CD4-positive, alpha-beta memory T cell (primary cell): ENCODE measurements around the gene CREBZF. TPM values are rescaled to one million over a fixed set of nuclear protein-coding genes. Genes with fewer than 3 reads are reported as not detected.

Source experiments
- CTCF ChIA-PET: fragments of 350-600 bp; sonication (Branson Sonifier 250); formaldehyde crosslinking; loops from one replicate; lab custom pipeline; 2021; ENCODE audit warnings: inconsistent platforms; ENCODE audit not compliant: partially characterized antibody; lab: Charles Lee
- POLR2A ChIA-PET: fragments of 350-600 bp; sonication (Branson Sonifier 250); formaldehyde crosslinking; loops from one replicate; lab custom pipeline; 2021; ENCODE audit not compliant: partially characterized antibody; lab: Charles Lee
- DNase-seq, 5 donors: peaks; one replicate each; pipeline versions ENCODE4 v3.0.0 to v3.0.0-alpha.2; 2020 to 2022; ENCODE audit warnings: mixed read lengths in 1 of 5
- H3K27ac ChIP-seq: one replicate; pipeline ENCODE4 v1.7.0; 2013; ENCODE audit warnings: low read depth, low read length
- H3K27me3 ChIP-seq: 2 replicates; pipeline ENCODE4 v1.7.0; 2013; ENCODE audit warnings: mild to moderate bottlenecking, low read length, moderate library complexity; ENCODE audit not compliant: insufficient read depth
- H3K36me3 ChIP-seq: 2 replicates; pipeline ENCODE4 v1.7.0; 2013; ENCODE audit warnings: mild to moderate bottlenecking, low read length, moderate library complexity; ENCODE audit not compliant: insufficient read depth
- H3K4me1 ChIP-seq: 2 replicates; pipeline ENCODE4 v1.7.0; 2013; ENCODE audit warnings: mild to moderate bottlenecking, low read length, moderate library complexity; ENCODE audit not compliant: insufficient read depth
- H3K4me3 ChIP-seq, 2 donors: one replicate each; pipeline ENCODE4 v1.7.0; 2013; ENCODE audit warnings: low read length in 2 of 2, mild to moderate bottlenecking in 1 of 2
- H3K9me3 ChIP-seq, 2 donors: one replicate each; pipeline ENCODE4 v1.7.0; 2013; ENCODE audit warnings: low read length in 2 of 2, control low read depth in 1 of 2; ENCODE audit not compliant: control insufficient read depth in 1 of 2
- H3K27ac Mint-ChIP-seq, 7 donors: one replicate each; pipeline ENCODE4 v1.8.0; 2020 to 2021; ENCODE audit warnings: mixed read lengths in 7 of 7, mild to moderate bottlenecking in 6 of 7, inconsistent platforms in 3 of 7, moderate library complexity in 3 of 7
- H3K27me3 Mint-ChIP-seq, 2 donors: one replicate each; pipeline ENCODE4 v1.8.0; 2020 to 2021; ENCODE audit warnings: mixed read lengths in 2 of 2
- H3K36me3 Mint-ChIP-seq, 2 donors: one replicate each; pipeline ENCODE4 v1.8.0; 2020 to 2021; ENCODE audit warnings: mixed read lengths in 2 of 2, inconsistent platforms in 1 of 2, mild to moderate bottlenecking in 1 of 2
- H3K4me1 Mint-ChIP-seq, 4 donors: one replicate each; pipeline ENCODE4 v1.8.0; 2020 to 2021; ENCODE audit warnings: mixed read lengths in 4 of 4, mild to moderate bottlenecking in 1 of 4
- H3K4me3 Mint-ChIP-seq, 8 donors: one replicate each; pipeline ENCODE4 v1.8.0; 2020 to 2021; ENCODE audit warnings: mixed read lengths in 8 of 8, mild to moderate bottlenecking in 7 of 8, moderate library complexity in 6 of 8, inconsistent platforms in 3 of 8
- H3K9me3 Mint-ChIP-seq, 8 donors: one replicate each; pipeline ENCODE4 v1.8.0; 2020 to 2021; ENCODE audit warnings: mixed read lengths in 8 of 8, mild to moderate bottlenecking in 5 of 8, inconsistent platforms in 3 of 8, moderate library complexity in 1 of 8
- intact Hi-C: fragments of 100-400 bp; cut with micrococcal nuclease; formaldehyde crosslinking; loops from one replicate; pipeline ENCODE4 v1.15.1; 2023
- polyA plus RNA-seq, 2 donors: library from polyadenylated mRNA; unstranded; fragments of 300-500 nt; fragmentation: Illumina TruSeq; gene quantifications; one replicate each; pipeline ENCODE4 v1.2.3, GENCODE V29; 2021
- total RNA-seq, 2 experiments: library from RNA; stranded (reverse); gene quantifications; one replicate each; pipeline ENCODE4 v1.2.3, GENCODE V29; 2021

The CREBZF gene, protein sequence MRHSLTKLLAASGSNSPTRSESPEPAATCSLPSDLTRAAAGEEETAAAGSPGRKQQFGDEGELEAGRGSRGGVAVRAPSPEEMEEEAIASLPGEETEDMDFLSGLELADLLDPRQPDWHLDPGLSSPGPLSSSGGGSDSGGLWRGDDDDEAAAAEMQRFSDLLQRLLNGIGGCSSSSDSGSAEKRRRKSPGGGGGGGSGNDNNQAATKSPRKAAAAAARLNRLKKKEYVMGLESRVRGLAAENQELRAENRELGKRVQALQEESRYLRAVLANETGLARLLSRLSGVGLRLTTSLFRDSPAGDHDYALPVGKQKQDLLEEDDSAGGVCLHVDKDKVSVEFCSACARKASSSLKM
- total RNA-seq (100 to 1,000 TPM; 103 to 105 TPM), polyA plus RNA-seq (10 to 100 TPM in 1 of 2 donors, 1 to 10 TPM in 1; 7.6 to 13.7 TPM)

DNA sequence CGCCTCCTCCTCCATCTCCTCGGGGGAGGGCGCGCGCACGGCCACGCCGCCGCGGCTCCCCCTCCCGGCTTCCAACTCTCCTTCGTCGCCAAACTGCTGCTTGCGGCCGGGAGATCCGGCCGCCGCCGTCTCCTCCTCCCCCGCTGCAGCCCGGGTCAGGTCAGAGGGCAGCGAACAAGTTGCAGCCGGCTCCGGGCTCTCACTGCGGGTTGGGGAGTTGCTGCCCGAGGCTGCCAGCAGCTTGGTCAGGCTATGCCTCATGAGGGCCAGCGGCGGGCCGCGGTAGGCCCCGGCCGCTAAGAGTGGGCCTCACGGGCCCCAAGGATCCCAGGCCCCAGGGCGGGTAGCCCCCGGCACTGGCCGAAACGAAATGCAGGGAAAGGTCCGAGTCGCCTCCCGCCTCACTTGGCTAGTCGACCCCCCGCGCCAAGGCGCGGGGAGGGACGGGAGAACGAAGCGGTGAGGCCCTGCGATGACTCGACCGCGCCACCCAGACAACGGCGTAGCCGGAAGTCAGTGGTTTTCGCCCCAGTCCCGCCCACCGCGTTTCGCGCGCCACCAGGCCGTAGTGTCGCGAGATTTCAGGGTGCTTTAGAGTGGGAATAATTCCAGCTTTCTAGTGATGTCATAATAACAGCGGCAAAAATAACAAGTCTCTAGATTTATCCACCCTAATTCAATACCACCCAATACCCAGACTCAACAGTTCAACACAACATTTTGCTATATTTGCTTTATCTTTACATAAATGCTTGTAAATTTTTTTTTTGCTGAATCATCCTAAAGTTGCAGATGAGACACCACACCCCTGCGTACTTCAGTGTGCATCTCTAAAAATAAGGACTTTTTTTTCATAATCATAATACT, at the start of gene CREBZF:
Gene CREBZF, minus strand, starts transcription at position 515 of the 867 bp plus-strand sequence. Its CDS starts 254 bp downstream, at position 261.
- peaks cover 43% of the 10 kb centered on the region for H3K4me1 ChIP-seq
- H3K36me3 ChIP-seq = peaks cover 3% of the 10 kb centered on the region
- Mint-ChIP-seq H3K4me3 (peak within 1 kb of the TSS; percentile 98 to 100 (median 100)), H3K27ac (peak within 1 kb of the TSS; percentile 99 to 100 (median 100)), H3K4me1 (peaks cover 29 to 58% (median 36%) of the 10 kb centered on the region in 4 donors), H3K36me3 (peaks cover 14 to 32% of the 10 kb centered on the region in 2 donors), H3K9me3 (peaks cover 0 to 3% (median 0%) of the 10 kb centered on the region in 8 donors), H3K27me3 (no peaks in the 10 kb centered on the region)
- peak within 1 kb of the TSS; percentile 45 to 87 for H3K4me3 ChIP-seq
- DNase-seq = peak; percentile 90 to 93 (median 92)
- ChIA-PET CTCF (interaction anchor here (0.7 to 3.4 kb wide), 8 partner anchors 16 to 190 kb away, joined by 3 to 25 read pairs (median 4); partner anchors contain the start of genes CCDC83, CCDC89, DLG2 and TMEM126A), POLR2A (interaction anchor here (0.6 to 8.2 kb wide), 28 partner anchors 9 to 627 kb away, joined by 3 to 169 read pairs (median 4); partner anchors contain the start of genes CCDC83, DLG2, EED and PICALM)
- intact Hi-C loops = loop anchor here (1.0 to 2.0 kb wide), 10 partner anchors 18 to 637 kb away; partner anchors contain the start of genes EED, HIKESHI, PICALM and TMEM126A
- H3K27me3 ChIP-seq = no peaks in the 10 kb centered on the region
- H3K27ac ChIP-seq = peak within 1 kb of the TSS; percentile 96
- H3K9me3 ChIP-seq = no peaks in the 10 kb centered on the region

GRCh38 chr11:85712953-85713352, 48.0 kb upstream of the CREBZF start:
- Histone ChIP-seq H3K9me3 (no peaks in the 10 kb centered on the region), H3K27me3 (no peaks in the 10 kb centered on the region), H3K27ac (no peak overlapping the region), H3K4me1 (no peaks in the 10 kb centered on the region), H3K4me3 (no peak overlapping the region), H3K36me3 (no peaks in the 10 kb centered on the region)
- ChIA-PET CTCF (interaction anchor here (1.1 kb wide), 1 partner anchor 25 kb away, joined by 3 read pairs; no protein-coding TSS in a partner anchor), POLR2A (no interaction called here)
- intact Hi-C loops = no loop called here
- Mint-ChIP-seq H3K9me3 (no peaks in the 10 kb centered on the region), H3K27ac (no peak overlapping the region), H3K4me1 (peaks cover 0 to 10% (median 2%) of the 10 kb centered on the region in 4 donors), H3K36me3 (peaks cover 6 to 25% of the 10 kb centered on the region in 2 donors), H3K27me3 (no peaks in the 10 kb centered on the region), H3K4me3 (no peak overlapping the region)
- DNase-seq = no peak

DNA sequence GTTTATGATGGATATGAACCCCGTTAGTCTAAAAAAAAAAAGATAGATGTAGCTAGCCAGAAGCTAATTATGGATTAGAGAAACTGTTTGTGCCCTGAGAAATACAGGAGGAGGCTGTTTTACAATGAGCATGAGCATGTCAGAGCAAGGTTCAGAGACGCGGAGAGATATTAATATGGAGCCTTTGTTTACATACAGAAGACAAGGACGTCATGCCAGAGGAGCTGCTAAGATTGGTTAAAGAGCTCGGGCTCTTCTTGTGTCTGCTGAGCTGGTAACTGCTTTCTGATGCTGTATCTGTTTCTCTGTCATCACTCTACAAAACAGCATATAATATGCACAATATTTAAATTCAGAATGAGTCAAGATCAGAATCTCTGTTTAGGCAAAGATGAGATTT, 46.0 kb upstream of the CREBZF start:
- CTCF ChIA-PET = interaction anchor here (0.6 to 1.7 kb wide), 2 partner anchors 17 to 34 kb away, joined by 3 to 4 read pairs; no protein-coding TSS in a partner anchor
- H3K4me1 ChIP-seq = no peaks in the 10 kb centered on the region
- no peaks in the 10 kb centered on the region for H3K36me3 ChIP-seq
- Mint-ChIP-seq H3K4me3 (no peak overlapping the region), H3K27ac (peak overlapping the region in 1 of 7 donors; percentile 62), H3K9me3 (no peaks in the 10 kb centered on the region), H3K36me3 (peaks cover 21 to 32% of the 10 kb centered on the region in 2 donors), H3K27me3 (no peaks in the 10 kb centered on the region), H3K4me1 (peaks cover 0 to 4% (median 1%) of the 10 kb centered on the region in 4 donors)
- H3K9me3 ChIP-seq = no peaks in the 10 kb centered on the region
- no peaks in the 10 kb centered on the region for H3K27me3 ChIP-seq
- POLR2A ChIA-PET = no interaction called here
- no peak overlapping the region for H3K27ac ChIP-seq
- intact Hi-C loops = no loop called here
- DNase-seq = no peak
- no peak overlapping the region for H3K4me3 ChIP-seq

GRCh38 chr11:85709941-85710702, 45.2 kb upstream of the CREBZF start:
- H3K4me3 Mint-ChIP-seq = no peak overlapping the region
- no peak for DNase-seq
- H3K27ac ChIP-seq = no peak overlapping the region
- POLR2A ChIA-PET = no interaction called here
- no peak overlapping the region for H3K27ac Mint-ChIP-seq
- H3K27me3 Mint-ChIP-seq = no peaks in the 10 kb centered on the region
- intact Hi-C loops = no loop called here
- no peak overlapping the region for H3K4me3 ChIP-seq
- H3K36me3 Mint-ChIP-seq = peaks cover 21 to 27% of the 10 kb centered on the region in 2 donors
- H3K36me3 ChIP-seq = no peaks in the 10 kb centered on the region
- H3K27me3 ChIP-seq = no peaks in the 10 kb centered on the region
- no peaks in the 10 kb centered on the region for H3K4me1 ChIP-seq
- H3K9me3 ChIP-seq = no peaks in the 10 kb centered on the region
- CTCF ChIA-PET = no interaction called here
- H3K4me1 Mint-ChIP-seq = peaks cover 0 to 4% (median 1%) of the 10 kb centered on the region in 4 donors
- H3K9me3 Mint-ChIP-seq = no peaks in the 10 kb centered on the region

- peaks cover under 1 to 10% (median 2%) of the 10 kb centered on the region in 4 donors for H3K4me1 Mint-ChIP-seq
- Histone ChIP-seq H3K9me3 (no peaks in the 10 kb centered on the region), H3K27ac (no peak overlapping the region), H3K36me3 (no peaks in the 10 kb centered on the region), H3K27me3 (no peaks in the 10 kb centered on the region), H3K4me3 (no peak overlapping the region), H3K4me1 (peaks cover 6% of the 10 kb centered on the region)
- H3K27ac Mint-ChIP-seq = peak overlapping the region in 1 of 7 donors; percentile 59
- no peak for DNase-seq
- POLR2A ChIA-PET = no interaction called here
- no peaks in the 10 kb centered on the region for H3K27me3 Mint-ChIP-seq
- H3K4me3 Mint-ChIP-seq = no peak overlapping the region
- peaks cover 15 to 34% of the 10 kb centered on the region in 2 donors for H3K36me3 Mint-ChIP-seq
- intact Hi-C loops = no loop called here
- CTCF ChIA-PET = no interaction called here
- no peaks in the 10 kb centered on the region for H3K9me3 Mint-ChIP-seq
These were observed 40.9 kb upstream of the CREBZF start for GRCh38 chr11:85705800-85706199.

- H3K4me3 ChIP-seq = no peak overlapping the region
- H3K27ac Mint-ChIP-seq = peak overlapping the region in 2 of 7 donors; percentile 2 to 44
- peaks cover 15% of the 10 kb centered on the region for H3K4me1 ChIP-seq
- H3K27me3 ChIP-seq = no peaks in the 10 kb centered on the region
- CTCF ChIA-PET = no interaction called here
- H3K4me1 Mint-ChIP-seq = peaks cover 8 to 19% (median 11%) of the 10 kb centered on the region in 4 donors
- no peaks in the 10 kb centered on the region for H3K36me3 ChIP-seq
- no peaks in the 10 kb centered on the region for H3K9me3 Mint-ChIP-seq
- intact Hi-C loops = no loop called here
- H3K4me3 Mint-ChIP-seq = no peak overlapping the region
- no peaks in the 10 kb centered on the region for H3K9me3 ChIP-seq
- H3K27me3 Mint-ChIP-seq = no peaks in the 10 kb centered on the region
- no peak for DNase-seq
- H3K27ac ChIP-seq = no peak overlapping the region
- H3K36me3 Mint-ChIP-seq = peaks cover 14 to 34% of the 10 kb centered on the region in 2 donors
- POLR2A ChIA-PET = no interaction called here
These were observed 40.0 kb upstream of the CREBZF start for GRCh38 chr11:85704967-85705366.
